GM12874 (cell line): ENCODE measurements around the gene GP9.

Experiments
- TF ChIP-seq, protein P1 (sequence below): IDR thresholded peaks from 2 replicates; pipeline ENCODE4 v1.5.1; 2011; ENCODE audit warnings: low read depth, mild to moderate bottlenecking, control low read depth, low read length, moderate library complexity; ENCODE audit not compliant: insufficient read depth

The GP9 gene

DNA sequence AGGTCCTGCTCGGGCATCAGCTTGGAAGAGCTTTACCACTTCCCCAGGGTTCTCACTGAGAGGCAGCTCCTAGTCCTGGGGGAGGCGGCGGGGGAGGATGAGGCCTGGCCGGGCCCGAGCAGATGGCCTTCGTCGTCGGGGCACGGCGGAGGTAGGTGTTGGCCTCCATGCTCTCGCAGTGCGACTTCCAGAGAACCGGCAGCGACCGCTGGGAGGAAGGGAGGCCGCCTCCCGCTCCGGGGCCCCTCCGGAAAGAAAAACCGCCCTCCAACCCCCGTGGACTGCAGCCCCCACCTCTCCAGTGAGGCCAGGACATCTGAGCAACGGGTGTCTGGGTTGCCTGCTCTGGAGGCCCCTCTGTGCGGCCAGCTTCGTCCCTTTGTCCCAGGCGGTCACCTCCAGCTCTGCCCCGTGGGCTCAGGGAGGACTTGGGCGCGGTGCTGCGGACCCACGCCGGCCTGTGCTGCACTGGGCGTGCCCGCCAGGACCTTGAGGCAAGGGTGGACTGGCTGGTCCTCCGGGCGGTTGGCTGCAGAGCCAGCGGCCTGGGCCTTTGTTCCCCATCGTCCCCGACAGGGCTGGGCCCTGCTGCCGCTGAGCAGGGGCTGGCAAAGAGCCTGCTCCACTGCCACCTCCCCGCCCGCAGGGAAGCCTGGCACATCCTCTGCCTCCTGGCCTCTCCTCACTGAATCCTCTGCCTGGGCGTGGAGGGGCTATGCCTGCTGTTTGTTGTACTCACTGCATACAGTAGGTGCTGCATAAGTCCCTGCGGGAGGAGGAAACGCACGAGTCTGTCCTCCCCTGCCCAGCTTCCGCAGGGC, 13.6 kb upstream of the GP9 start:
- TF ChIP-seq, protein P1, sequence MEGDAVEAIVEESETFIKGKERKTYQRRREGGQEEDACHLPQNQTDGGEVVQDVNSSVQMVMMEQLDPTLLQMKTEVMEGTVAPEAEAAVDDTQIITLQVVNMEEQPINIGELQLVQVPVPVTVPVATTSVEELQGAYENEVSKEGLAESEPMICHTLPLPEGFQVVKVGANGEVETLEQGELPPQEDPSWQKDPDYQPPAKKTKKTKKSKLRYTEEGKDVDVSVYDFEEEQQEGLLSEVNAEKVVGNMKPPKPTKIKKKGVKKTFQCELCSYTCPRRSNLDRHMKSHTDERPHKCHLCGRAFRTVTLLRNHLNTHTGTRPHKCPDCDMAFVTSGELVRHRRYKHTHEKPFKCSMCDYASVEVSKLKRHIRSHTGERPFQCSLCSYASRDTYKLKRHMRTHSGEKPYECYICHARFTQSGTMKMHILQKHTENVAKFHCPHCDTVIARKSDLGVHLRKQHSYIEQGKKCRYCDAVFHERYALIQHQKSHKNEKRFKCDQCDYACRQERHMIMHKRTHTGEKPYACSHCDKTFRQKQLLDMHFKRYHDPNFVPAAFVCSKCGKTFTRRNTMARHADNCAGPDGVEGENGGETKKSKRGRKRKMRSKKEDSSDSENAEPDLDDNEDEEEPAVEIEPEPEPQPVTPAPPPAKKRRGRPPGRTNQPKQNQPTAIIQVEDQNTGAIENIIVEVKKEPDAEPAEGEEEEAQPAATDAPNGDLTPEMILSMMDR, result no peak

DNA sequence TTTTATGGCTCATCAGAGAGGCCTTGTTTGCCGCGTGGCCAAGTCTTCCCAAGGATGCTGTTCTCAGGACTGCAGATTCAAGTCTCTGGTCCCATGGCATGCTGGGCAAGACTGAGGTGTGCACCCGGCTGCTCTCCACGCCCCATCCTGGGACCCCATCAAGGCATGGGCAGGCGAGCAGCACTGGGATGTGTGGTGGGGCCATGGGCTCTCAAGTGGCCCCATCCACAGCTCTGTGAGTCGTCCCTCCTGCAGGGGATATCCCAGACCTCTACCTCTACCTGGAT, 13.1 kb upstream of the GP9 start:
- TF ChIP-seq, protein P1, result no peak

DNA sequence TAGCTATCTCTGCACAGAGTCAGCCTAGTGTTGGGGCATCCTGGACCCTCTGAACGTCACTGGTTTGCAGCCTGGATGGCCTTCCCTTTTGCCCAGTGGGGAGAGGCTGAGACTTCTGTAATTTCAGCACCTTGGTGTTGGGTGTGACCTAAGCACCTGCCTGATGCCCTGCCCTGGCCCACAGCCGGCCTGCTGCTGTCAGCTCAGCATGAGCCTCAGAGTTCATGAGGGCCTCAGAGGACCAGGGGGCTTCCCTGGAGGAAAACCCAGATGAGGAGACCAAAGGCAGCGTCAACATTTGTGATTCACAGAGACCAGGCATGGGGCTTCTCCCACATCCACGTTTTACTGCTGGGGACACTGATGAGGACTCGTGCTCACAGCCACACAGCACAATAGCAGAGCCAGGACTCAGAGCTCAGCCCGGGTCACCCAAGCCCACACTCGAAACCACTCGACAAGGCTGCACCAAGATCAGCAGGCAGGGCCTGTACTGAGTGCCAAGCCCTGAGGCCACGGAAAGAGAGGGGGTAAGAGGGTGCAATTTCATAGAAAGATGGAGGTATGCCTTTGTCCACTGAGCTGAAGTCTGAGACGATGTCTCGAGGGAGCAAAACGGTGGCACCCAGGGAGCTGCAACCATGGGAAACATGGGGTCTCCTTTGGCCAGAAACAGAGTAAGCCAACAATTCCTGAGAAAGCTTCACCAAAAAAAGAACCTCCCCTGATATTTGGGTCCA, 9.9 kb upstream of the GP9 start:
- TF ChIP-seq, protein P1, result no peak

DNA sequence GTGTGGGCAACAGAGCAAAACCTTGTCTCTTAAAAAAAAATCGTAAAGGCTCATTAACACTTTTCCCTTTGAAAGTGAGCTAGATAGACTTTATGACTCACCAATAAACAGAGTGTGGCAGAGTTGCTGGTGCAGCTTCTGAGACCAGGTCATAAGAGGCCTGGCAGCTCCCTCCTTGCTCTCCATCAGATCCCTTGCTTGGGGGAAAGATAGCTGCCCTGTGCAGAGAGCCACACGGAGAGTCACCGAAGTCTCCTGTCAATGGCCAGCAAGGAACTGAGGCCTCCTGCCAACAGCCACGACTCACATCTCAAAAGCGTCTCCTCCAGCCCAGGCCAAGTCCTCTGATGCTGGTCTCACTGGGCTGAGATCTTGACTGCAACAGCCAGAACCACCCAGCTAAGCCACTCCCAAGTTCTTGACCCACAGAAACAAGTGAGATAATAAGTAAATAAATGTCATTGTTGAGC, 8.7 kb upstream of the GP9 start:
- TF ChIP-seq, protein P1, result no peak

DNA sequence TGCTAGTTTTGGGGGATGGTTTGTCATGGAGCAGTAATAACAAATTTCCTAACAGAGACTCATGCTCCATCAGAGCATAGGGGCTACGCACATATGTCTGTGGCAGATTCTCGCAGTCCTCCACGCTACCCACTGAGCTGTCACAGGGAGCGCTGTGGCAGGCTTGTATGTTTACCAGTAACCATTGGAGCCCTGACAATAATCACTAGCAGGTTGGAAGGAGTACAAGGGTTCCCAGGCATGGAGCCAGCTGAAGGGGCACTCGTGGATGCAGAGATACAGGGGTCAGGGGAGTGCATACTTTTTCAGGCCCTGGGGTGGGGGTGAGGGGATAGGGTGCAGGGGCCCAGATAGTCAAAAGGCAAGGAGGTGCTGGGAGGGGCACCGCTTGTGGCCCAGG, 7.9 kb upstream of the GP9 start:
- TF ChIP-seq, protein P1, result no peak

DNA sequence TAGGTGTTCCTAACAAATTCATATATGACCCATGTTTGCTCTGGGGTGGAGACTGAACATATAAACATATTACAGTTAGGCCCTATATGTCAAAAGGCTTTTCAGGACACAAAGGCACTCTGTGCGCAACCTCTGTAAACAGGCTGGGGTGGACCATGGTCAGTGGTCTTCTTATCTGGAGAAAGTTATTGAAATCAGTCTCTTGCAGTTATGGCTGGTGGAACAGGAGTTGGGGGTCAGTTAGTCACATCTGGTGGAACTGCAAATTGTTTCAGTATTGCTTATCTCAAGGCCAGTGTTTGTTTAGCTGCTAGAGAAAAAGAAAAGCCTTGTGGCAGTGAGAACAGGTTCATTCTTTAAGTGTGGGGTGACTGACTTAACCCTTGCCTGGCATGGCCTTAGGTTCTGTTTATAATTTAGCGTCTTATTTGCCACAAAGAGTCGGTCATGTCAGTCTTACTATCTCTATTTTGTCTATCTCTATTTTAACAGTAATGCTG, 5.9 kb upstream of the GP9 start:
- TF ChIP-seq, protein P1, result no peak

DNA sequence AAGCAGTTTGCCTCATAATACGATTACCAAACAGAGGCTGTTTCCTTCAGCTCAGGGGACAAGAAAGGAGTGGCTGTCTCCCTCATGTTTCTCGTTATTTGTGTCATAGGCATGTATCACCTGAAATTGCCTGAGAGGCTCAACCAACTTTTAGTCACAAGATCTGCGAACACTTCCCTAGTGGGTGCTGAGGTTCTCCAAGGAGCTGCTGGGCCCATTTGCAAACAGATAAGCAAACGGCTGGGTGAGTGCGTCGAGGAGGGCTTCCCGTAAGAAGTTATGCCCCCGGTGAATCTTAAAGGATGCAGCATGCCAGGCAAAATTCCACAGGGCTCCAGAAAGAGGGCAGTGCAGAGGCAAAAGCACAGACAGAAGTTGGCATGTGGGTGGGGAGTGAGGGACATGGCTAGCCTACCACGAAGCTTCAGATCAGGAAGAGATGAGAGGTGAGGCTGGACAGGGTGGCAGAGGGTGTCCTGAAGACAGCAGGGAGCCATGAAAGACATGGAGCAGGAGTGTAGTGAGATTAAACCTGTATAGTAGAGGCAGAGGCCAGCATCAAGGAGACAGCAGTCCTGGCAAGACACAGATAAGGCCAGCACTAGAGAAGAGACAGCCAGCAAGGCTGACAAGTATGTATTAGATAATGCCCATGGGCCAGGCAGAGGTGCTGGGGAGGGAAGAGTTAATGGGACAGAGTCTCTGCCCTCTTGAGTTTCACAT, 4.0 kb upstream of the GP9 start:
- TF ChIP-seq, protein P1, result no peak
